Stimulated activated CD8-positive, alpha-beta memory T cell treated with anti-CD3 and anti-CD28 coated beads, Interleukin-4, amount 100 ng/mL, for 4 hours (primary cell): ENCODE results near the gene P2RY6.

Source experiments
- DNase-seq, 2 donors: peaks; one replicate each; pipeline ENCODE4 v3.0.0-alpha.2; 2020; ENCODE audit warnings: low read depth in 2 of 2, low spot score in 1 of 2

P2RY6 gene

DNA sequence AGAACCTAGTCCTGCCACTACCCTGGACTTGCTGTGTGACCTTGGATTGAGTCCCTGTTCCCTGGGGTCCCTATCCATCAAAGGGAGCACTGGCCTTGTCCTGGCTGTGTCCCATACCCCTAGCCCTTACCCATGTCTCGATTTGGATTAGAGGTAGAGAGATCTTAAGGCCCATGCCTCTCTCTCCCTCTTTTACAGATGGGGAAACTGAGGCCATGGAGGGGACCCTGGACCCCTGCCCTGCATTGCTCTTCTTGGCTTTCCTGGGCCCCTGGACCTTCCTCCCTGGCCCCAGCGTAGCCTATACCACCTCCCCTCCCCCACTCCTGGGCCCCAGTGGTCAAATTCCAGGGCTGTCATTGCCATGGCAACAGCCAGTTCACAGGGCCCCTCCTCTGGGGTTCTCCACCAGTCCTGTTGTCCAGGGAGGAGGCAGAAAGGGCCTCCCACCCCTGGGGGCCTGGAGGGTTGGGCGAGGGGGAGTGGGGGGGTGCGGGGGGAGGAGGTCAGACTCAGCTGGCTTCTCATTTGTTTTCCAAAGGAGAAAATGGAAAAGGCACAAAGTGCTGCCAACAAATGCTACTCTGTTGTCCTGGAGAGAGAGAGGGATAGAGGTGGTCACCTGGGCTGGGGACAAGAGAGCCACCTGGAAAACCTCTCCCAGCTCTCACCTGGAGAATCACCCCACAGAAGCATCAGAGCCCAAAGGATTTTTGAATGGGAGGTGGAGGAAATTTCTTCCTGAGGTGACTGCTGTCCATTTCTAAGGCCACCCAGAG lies 59.2 kb downstream of the P2RY6 start:
- DNase-seq = no peak

DNA sequence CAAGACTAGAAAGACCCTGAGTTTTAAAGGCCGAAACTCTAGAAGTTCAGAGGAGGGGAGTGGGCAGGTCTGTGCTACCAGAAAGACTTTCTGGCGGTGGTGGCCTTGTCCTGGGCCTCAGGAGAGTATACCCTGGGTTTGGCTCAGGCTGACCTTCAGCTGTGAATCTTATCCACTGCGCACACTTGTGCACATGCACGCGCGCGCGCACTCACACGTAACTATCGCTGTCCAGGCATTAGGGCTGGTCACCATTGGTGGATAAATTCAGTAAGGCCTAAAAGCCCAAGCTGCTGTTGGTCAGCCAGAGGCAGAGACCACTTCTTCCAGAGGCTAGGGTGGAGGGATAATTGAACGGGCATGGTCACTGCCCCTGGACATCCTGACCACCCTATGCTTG lies 61.0 kb downstream of the P2RY6 start:
- DNase-seq = no peak

DNA sequence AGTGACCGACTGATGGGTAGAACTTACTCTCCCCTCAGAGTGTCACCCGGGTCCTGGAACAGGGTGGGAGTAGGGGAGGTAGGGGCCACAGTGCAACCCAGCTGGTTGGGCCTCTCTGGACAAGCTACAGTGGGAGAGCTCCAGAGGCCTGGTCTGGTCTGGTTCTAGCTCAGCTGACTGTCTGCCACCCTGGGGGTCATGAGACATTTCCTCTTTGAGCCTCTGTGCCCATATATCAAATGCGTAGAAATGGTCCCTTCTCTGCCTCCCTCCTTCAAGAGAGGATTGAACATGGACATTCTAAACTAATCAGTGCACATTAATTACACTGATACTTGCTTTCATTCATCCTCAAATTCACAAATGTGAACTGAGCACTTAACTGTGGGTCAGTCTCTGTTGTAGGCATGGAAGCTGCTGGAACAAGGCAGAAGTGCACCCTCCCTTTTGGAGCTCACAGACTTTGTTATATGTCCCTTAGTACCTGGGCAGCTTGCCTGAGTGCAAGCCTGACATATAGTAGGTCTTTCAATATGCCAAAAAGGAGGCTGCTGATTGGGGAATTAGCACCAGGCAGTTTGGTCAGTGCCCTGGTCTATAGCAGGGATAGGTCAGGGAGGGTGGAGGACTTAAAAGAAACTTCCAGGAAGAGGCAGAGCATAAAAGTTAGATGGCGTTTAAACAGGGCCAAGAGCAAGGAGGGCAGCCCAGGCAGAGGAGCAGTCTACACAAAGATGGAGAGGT lies 61.7 kb downstream of the P2RY6 start:
- DNase-seq = no peak

DNA sequence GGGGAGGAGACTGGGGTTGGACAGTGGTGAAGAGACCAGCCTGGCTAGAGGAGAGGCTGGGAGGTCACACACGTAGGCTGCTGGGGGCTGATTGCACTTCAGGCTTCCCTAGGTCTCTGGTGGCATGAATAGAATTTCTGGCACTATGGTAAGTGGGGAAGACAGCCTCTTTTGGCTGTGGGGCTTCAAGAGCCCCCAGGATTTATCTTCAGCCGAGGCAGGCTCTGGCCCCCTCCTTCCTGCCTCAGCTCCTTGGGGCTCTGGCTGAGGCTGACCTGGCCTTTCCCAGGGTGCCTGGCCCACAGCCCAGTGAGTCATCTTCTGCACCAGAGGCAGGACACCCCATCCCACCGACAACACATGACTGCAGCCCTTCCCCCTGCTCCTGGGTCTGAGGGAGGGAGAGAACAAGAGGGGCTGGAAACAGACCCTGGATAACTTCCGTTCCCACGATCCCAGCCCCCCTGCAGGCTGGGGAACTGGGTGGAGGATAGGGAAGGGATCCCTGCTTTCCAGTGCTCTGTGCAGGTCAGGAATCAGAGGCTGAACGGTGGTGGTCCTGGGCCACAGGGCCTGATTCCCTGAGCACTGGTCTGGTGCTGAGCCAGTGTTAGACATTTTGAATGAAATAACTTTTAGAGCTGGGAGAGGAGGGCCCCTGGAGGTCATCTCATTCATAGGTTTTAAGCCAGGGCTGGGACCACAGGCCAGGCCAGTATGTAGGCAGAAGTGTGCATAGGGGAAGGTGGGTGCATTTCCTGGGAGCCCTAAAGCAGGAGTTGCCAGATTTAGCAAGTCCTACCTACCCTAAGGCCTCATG lies 62.5 kb downstream of the P2RY6 start:
- DNase-seq = no peak

DNA sequence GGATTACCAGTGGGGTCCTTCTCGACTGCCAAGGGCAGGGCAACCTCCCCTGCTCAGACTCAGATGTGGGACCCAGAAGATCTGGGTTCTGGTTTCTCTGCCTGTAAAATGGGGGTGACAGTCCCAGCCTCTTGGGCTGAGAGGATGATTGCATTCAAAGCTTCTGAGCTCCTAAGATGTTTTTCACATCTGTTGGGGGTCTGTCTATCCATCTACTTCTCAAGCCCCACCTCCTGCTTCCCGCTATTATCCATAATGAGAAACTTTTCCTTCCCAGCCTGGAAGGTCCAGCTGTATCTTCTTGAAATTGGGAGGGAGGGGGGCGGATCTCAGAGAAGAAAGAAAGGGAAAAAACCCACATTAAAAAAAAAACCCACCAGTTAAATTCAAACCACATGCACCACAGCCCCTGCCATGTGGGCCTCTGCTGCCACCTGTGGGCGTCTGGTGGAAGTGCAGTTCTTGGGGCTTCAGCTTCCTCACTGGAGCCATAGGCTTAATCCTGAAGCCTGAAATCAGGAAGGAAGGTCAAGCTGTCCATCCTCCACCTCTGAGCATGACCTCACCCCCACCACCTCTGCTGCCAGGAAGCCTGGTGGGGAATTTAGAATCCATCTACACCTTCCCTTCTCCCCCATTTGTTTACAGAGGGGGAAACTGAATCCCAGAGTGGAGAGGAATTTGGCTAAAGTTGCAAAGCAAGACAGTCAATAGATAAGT lies 63.2 kb downstream of the P2RY6 start:
- peak; percentile 47 to 78 for DNase-seq

DNA sequence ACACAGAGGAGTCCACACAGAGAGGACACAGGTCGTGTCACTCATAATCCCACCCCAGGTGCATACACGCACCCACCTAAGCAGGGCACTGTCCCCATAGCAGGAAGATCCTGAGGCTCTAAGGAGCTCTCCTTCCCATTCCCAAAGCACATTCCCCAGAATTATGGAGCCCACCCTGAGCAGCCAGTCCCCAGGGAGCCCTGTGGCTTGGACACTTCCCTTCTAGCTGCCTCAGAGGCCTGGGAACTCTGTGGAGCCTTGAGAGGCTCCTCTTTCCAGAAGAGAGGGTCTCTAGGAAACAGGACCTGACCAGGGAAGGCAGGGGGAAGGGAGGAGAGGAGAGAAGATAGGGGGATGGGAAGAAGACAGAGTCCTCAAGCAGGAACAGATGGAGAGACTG lies 65.7 kb downstream of the P2RY6 start:
- DNase-seq = no peak

DNA sequence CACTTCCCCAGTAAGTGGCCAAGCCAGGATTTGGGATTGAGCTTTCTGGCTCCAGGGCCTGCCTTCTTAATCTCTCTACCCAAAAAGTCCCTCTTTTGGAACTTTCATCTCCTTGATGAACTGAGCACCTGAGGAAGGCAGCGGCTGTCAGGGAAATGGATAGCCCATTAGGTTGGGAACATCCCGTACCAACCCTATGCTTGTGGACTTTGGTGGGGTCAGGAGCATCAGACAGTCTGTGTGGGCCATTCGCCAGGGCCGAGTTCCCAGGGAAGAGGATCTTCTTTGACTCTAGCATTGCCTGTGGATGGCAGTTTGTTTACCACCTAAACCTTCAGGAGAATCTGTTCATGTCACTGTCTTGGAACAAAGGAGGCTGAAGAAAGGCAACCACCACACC lies 66.1 kb downstream of the P2RY6 start:
- no peak for DNase-seq

DNA sequence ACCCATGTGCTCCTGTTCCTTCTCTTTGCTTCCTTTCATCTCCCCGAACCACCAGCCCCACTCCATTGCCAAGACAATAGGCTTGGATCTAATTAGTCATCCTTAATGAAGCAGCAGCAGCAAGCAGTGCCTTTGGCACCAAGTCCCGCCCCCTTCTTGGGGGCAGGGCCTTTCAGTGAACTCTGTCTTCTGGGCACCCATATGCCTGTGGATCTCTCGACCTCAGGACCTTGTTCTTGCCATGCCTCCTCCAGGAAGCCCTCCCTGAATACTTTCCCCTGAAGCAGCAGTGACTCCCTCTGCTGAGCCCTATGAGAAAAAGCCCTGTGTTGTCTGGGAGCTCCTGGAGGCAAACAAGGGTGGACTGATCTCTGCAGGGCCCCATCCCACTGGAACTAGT lies 68.0 kb downstream of the P2RY6 start:
- DNase-seq = no peak

DNA sequence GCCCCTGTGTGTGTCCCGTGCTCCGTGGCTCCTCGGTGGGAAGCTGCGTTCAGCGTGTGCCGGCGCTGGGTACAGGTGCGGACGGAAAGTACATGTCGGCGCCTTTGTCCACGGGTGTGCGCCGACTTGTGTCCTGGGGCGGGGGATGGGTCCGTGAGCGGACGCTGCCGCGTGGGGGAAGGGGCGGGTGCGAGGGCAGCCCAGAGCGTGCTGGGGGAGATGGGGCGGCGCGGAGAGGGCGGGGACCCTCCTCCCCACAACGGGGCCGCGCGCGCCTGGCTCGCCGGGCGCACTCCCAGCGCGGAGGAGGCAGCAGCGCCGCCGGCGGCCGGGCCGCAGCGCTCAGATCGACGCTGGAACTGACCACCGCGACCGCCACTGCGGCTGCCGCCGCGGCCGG lies 70.5 kb downstream of the P2RY6 start:
- no peak for DNase-seq

DNA sequence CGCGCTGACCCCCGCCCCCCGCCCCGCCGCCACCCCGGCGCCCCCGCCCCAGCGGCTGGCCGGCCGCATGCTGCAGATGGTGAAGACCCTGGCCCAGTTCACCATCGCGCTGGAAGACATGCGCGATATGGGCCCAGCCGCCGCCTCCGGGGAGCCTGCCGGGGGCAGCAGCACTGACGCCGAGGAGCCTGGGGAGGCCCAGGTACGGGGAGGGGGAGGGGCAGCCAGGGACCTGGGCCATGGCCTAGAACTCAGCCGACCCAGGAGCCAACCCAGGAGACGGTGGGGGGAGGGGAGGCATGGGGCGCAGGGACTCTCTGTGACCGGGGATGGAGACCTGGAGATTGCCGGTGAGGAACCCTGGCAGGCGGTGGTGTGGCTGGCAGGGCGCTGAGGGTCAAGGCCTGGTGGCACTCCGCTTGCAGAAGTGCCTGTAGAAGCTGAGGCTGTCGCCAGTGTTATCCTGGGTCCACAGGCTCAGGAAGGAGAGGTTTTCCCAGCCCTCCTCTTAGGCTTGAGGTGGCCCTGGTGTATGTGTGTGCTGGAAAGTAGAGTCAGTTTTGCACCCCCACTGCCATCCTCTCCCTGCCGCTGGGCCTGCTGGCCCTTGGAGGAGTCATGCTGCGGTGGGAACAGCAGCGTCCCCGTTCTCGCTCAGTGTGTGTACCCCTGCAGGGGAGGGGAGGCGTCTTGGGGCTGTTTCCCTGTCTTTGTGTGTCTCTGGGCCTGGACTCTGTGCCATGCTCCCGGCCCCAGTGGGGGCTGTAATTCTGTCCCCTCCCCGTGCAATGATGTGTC lies 71.1 kb downstream of the P2RY6 start:
- no peak for DNase-seq

DNA sequence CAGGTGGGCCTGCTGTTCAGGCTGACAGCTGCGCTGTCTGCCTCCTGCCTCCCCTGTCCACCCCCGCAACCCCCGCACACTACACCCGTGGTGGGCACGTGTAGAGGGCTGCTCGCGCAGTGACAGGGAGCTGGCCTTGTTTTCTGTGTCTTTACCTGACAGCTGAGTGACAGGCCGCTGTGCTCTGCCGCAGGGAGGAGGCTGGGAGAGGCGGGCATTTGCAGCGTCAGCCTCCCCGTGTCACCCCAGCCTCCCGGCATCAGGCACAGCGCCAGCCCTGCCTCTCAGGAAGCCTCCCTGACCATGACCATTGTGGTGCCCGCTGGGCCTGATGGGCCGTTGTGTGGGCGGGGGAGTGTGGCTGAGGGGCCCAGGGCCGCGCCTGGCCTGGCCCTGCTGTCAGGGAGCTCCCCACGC lies 72.1 kb downstream of the P2RY6 start:
- DNase-seq = no peak

DNA sequence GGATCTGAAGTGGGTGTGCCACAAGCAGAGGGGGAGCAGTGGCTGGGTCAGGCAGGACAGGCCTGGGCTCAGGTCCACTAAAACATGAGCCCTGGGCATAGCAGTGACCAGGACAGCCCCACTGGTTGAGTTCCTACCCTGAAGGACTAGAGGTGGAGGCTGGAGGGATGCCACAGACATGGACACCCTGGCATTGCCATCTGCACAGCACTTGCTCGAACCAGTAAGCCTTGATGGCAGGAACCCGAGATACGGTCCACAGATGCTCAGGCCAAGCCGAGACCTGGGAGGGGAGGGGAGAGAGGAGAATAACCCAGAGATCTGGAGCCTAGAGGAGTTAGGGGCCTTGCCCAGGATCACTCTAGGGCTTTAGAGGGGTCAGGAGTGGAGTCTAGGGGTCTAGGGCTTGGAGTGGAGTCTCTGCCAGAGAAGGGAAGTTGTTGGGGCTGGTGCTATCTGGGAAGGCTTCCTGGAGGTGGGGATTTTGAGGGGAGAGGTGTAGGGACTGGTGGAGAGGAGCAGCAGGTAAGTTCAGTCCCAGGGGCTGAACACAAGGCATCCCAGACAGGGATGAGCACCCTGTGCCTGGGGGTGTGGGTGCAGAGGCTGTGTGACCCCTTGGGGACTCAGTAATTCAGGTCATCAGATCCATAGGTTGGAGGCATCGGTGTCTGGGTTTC lies 73.5 kb downstream of the P2RY6 start:
- DNase-seq = no peak

DNA sequence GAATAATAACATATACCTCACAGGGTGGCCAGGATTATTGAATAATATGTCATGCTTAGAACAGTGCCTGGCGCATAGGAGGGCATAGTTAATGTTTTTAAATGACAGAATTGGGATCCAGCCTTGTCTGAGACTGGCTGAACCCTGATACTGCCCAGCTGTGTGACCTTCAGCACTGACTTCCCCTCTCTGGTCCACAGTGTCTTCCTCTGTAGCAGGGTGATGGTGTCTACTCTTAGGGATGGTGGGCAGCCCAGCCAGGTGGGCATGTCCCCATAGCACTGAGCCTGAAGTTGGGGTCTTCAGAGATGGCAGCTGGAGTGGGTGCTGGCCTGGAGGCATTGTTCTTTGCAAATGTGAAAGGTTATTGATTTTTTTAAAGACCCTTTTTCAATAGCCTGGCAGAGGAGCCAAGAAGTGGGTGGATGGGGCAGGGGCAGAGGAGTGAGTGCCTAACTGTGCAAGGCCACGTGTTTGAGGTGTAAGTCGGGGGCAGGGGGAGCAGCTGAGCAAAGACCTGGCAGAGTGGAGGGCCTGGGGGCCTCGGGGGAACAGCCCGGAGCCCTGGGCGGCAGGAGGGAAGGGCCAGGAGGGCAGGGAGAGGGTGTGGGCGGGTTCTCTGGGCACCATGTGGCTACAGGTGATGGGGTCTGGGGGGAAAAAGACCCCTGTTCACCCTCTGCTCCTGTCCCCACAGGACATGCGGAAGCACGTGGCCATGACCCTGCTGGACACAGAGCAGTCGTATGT lies 74.2 kb downstream of the P2RY6 start:
- no peak for DNase-seq

DNA sequence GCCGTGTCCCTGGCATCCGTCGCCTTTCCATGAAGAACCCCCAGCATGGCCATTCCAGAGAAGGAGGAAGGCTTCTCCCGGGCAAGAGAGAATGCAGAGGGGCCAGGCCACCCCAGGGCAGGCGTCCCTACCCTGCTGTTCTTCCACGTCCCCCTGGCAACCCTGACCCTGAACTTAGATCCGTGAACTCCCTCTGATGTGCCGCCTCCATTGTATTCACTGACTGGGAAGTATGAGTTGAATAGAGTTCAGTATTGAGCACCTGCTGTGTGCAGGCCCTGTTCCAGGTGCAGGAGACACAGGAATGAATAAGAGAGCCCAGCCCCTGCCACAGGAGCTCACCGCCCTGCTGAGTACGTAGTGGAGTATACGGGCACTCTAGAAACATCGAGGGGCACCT lies 74.9 kb downstream of the P2RY6 start:
- DNase-seq = no peak
